Astrocyte (in vitro differentiated cells and primary cell): Measurements from ENCODE around the gene HSD17B4.
"Not testable (repeated sequence)": the region's sequence is repeated elsewhere in the genome, so short reads cannot be mapped to it uniquely, and the experiment has no call there.

Experiments used
- CTCF ChIP-seq: IDR thresholded peaks from 2 replicates; pipeline ENCODE4 v1.5.1; 2011; ENCODE audit warnings: low read depth, mild to moderate bottlenecking, inconsistent platforms, low read length, moderate library complexity; ENCODE audit not compliant: insufficient read depth
- EZH2 ChIP-seq: IDR thresholded peaks from 2 replicates; pipeline ENCODE4 v1.6.1; 2012; ENCODE audit warnings: mild to moderate bottlenecking, low read length, inconsistent platforms; ENCODE audit not compliant: insufficient read depth

DNA sequence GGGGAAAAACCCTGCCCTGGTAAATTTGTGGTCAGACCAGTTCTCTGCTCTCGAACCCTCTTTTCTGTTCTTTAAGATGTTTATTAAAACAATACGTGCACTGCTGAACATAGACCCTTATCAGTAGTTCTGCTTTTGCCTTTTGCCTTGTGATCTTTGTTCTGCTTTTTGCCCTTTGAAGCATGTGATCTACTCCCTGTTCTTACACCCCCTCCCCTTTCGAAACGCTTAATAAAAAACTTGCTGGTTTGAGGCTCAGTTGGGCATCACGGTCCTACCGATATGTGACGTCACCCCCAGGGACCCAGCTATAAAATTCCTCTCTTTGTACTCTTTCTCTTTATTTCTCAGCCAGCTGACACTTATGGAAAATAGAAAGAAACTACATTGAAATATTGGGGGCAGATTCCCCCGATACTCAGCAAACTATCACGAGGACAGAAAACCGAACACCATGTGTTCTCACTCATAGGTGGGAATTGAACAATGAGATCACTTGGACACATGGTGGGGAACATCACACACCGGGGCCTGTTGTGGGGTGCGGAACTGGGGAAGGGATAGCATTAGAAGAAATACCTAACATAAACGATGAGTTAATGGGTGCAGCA is 38.1 kb upstream of the HSD17B4 start:
- not testable (repeated sequence) for TF ChIP-seq CTCF, EZH2
